ENCODE measurements around the gene CLEC18B.
"Not testable (repeated sequence)": the region's sequence is repeated elsewhere in the genome, so short reads cannot be mapped to it uniquely, and the experiment has no call there.

The CLEC18B gene

DNA sequence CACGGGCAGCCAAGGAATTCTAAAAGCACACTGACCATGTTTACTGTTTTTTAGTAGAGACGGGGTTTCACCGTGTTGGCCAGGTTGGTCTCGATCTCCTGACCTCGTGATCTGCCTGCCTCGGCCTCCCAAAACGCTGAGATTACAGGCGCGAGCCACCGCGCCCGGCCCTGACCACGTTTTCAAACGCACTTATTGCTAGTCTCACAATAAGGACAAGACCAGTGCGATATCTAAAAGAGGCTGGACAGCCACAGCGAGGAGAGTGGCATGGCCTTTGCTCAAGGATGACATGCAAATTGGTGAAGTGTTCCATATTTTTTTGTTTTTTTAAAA, 35.0 kb upstream of the CLEC18B start:
- H3K36me3 ChIP-seq (ENCODE audit: insufficient read depth, low read length), result peaks cover 86% of the 10 kb centered on the region
- 96% methylated on average over 16 of the region's 16 CpGs for WGBS
- H3K9me3 ChIP-seq (ENCODE audit: insufficient read depth, low read depth, low read length), result no peaks in the 10 kb centered on the region
- no peak overlapping the region for H3K4me3 ChIP-seq (ENCODE audit: low read length)
- H3K9ac ChIP-seq (ENCODE audit: low read depth, low read length), result no peak overlapping the region
- no peak overlapping the region for H3K27ac ChIP-seq (ENCODE audit: low read depth, low read length)
- no peaks in the 10 kb centered on the region for H3K27me3 ChIP-seq (ENCODE audit: insufficient read depth, low read length)
- no peaks in the 10 kb centered on the region for H3K4me1 ChIP-seq (ENCODE audit: insufficient read depth, low read length)

- Histone ChIP-seq H3K9me3 (ENCODE audit: insufficient read depth, low read depth, low read length) (no peaks in the 10 kb centered on the region), H3K27me3 (ENCODE audit: insufficient read depth, low read length) (no peaks in the 10 kb centered on the region), H3K36me3 (ENCODE audit: insufficient read depth, low read length) (peaks cover 89% of the 10 kb centered on the region), H3K4me1 (ENCODE audit: insufficient read depth, low read length) (no peaks in the 10 kb centered on the region), H3K4me3 (ENCODE audit: low read length) (no peak overlapping the region), H3K9ac (ENCODE audit: low read depth, low read length) (no peak overlapping the region), H3K27ac (ENCODE audit: low read depth, low read length) (no peak overlapping the region)
- WGBS, result 96% methylated on average over 10 of the region's 10 CpGs
Observed at GRCh38 chr16:74455619-74456289, 34.5 kb upstream of the CLEC18B start.

- no peak overlapping the region for H3K4me3 ChIP-seq (ENCODE audit: low read length)
- 98% methylated on average over 7 of the region's 7 CpGs for WGBS
- no peak overlapping the region for H3K27ac ChIP-seq (ENCODE audit: low read depth, low read length)
- H3K36me3 ChIP-seq (ENCODE audit: insufficient read depth, low read length), result peaks cover 86% of the 10 kb centered on the region
- H3K4me1 ChIP-seq (ENCODE audit: insufficient read depth, low read length), result no peaks in the 10 kb centered on the region
- H3K9me3 ChIP-seq (ENCODE audit: insufficient read depth, low read depth, low read length), result no peaks in the 10 kb centered on the region
- H3K27me3 ChIP-seq (ENCODE audit: insufficient read depth, low read length), result no peaks in the 10 kb centered on the region
- no peak overlapping the region for H3K9ac ChIP-seq (ENCODE audit: low read depth, low read length)
Observed at GRCh38 chr16:74455213-74455612, 33.9 kb upstream of the CLEC18B start.

DNA sequence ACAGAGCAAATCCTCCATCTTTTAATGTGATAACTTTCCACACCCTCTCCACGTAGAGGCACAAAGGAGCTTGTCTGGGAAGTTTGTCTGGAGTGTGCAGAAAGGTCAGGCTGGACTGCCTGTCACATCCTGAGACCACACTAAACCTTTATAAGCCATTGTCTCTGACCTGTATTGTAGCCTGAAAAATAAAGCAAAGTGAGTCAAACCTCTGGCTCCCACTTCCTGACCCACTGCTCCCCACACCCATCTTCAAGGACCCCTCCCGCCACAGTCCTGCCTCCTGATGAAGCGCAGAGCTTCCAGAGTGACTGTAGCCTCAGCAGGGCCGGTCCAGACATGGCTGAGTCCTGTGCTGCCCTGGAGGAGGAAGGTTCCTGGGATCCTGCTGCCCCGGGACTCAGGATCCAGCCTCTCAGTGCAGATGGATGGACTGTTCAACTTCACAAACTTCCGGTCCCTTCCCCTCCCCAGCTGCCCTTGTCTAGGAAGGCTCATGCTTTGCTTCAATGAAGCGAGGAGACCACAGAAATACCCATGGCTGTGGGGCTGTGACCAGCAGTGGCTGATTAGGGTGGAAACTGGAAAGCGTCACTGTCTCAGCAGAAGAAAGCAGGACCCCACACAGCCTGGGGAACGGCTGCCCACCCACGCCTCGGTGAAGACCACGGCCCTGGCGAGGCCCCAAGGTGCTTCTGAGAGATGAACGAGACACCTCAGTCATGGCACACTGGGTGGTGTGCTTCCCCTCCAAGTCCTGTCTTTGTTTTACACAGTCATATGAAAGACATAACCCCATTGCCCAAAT, 30.9 kb upstream of the CLEC18B start:
- Histone ChIP-seq H3K27ac (ENCODE audit: low read depth, low read length) (no peak overlapping the region), H3K36me3 (ENCODE audit: insufficient read depth, low read length) (peaks cover 79% of the 10 kb centered on the region), H3K4me3 (ENCODE audit: low read length) (no peak overlapping the region), H3K9me3 (ENCODE audit: insufficient read depth, low read depth, low read length) (no peaks in the 10 kb centered on the region), H3K4me1 (ENCODE audit: insufficient read depth, low read length) (no peaks in the 10 kb centered on the region), H3K9ac (ENCODE audit: low read depth, low read length) (no peak overlapping the region), H3K27me3 (ENCODE audit: insufficient read depth, low read length) (no peaks in the 10 kb centered on the region)
- 95% methylated on average over 14 of the region's 14 CpGs for WGBS

DNA sequence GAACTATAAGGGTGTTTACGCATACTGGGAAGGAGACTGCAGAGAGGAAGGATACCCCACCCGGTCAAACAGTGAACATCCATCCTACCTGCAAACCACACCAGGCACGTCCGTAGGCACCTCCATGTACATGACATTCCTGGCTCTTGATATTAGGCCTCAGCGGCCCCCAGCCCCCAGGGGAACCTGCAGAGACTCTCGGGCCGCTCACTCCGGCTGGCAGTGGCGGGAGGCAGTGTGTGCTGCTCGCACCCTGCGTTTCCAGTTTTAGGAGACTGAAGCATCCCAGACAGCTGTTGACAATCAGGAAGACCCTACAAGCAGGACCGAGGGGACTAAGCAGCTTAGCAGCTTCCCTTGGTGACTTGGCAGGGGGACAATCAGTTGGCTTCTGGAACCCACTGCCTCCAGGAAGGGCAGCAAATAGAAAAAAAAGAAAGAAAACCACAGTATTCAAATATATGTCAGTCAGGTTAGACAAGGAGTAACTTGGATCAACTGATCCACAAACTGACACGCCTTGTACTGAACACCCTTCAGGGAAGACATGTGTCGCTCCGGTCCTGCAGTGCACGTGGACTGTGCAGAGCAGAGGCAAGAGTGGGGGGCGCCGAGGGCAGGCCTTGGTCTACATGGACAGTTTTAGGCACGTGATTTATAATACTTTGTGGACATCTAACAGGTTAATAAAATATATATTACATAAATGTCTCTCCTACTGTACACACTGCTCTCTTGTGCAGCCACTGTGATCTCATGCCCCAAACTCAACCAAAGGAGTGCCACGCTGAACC, 29.9 kb upstream of the CLEC18B start:
- Histone ChIP-seq H3K4me1 (ENCODE audit: insufficient read depth, low read length) (no peaks in the 10 kb centered on the region), H3K9me3 (ENCODE audit: insufficient read depth, low read depth, low read length) (no peaks in the 10 kb centered on the region), H3K4me3 (ENCODE audit: low read length) (no peak overlapping the region), H3K36me3 (ENCODE audit: insufficient read depth, low read length) (peaks cover 69% of the 10 kb centered on the region), H3K27me3 (ENCODE audit: insufficient read depth, low read length) (no peaks in the 10 kb centered on the region), H3K9ac (ENCODE audit: low read depth, low read length) (no peak overlapping the region), H3K27ac (ENCODE audit: low read depth, low read length) (no peak overlapping the region)
- 95% methylated on average over 19 of the region's 20 CpGs for WGBS

DNA sequence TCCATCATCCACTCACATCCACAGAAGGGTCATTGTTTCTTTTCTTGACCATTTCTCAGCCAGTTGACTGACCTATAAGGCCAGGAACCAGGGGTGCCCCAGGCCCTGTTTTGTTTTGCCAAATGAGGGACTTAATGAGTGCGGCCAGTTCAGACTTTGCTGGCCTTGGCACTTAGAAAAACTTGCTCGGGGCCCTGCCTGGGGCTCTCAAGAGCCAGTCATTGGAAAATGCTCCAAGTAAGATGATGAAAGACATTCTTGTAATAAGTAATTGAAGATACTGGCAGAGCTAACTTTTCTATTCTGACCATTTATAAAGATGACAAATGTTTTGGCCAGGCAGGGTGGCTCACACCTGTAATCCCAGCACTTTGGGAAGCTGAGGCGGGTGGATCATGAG, 29.0 kb upstream of the CLEC18B start:
- 96% methylated on average over 3 of the region's 3 CpGs for WGBS

DNA sequence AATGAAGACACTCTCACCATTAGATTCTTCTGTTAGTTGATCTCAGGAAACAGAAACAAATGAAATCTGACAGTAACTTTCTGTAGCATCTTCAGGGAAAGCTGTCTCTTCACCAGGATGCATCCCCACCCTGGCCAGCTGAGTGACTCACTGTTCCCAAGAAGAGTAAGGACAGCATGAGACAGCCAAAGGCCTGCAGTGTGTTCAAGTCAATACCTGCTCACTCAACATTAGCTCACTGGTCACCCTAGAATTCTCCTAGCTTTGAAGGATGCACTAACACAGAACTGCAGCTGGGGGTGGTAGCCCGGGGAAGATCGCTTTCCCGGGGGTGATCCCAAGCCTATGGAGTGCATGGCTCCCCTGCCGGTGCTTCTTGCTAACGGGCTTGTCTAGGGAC, 28.2 kb upstream of the CLEC18B start:
- H3K4me1 ChIP-seq (ENCODE audit: insufficient read depth, low read length), result no peaks in the 10 kb centered on the region
- no peaks in the 10 kb centered on the region for H3K27me3 ChIP-seq (ENCODE audit: insufficient read depth, low read length)
- H3K36me3 ChIP-seq (ENCODE audit: insufficient read depth, low read length), result peaks cover 54% of the 10 kb centered on the region
- no peaks in the 10 kb centered on the region for H3K9me3 ChIP-seq (ENCODE audit: insufficient read depth, low read depth, low read length)
- H3K27ac ChIP-seq (ENCODE audit: low read depth, low read length), result no peak overlapping the region
- no peak overlapping the region for H3K9ac ChIP-seq (ENCODE audit: low read depth, low read length)
- 93% methylated on average over 5 of the region's 5 CpGs for WGBS
- no peak overlapping the region for H3K4me3 ChIP-seq (ENCODE audit: low read length)

More for the DNA sequence above, 29.0 kb upstream of the CLEC18B start:
- Histone ChIP-seq H3K9me3 (ENCODE audit: insufficient read depth, low read depth, low read length) (no peaks in the 10 kb centered on the region), H3K9ac (ENCODE audit: low read depth, low read length) (no peak overlapping the region), H3K4me1 (ENCODE audit: insufficient read depth, low read length) (no peaks in the 10 kb centered on the region), H3K27me3 (ENCODE audit: insufficient read depth, low read length) (no peaks in the 10 kb centered on the region), H3K36me3 (ENCODE audit: insufficient read depth, low read length) (peaks cover 60% of the 10 kb centered on the region), H3K4me3 (ENCODE audit: low read length) (no peak overlapping the region), H3K27ac (ENCODE audit: low read depth, low read length) (no peak overlapping the region)

DNA sequence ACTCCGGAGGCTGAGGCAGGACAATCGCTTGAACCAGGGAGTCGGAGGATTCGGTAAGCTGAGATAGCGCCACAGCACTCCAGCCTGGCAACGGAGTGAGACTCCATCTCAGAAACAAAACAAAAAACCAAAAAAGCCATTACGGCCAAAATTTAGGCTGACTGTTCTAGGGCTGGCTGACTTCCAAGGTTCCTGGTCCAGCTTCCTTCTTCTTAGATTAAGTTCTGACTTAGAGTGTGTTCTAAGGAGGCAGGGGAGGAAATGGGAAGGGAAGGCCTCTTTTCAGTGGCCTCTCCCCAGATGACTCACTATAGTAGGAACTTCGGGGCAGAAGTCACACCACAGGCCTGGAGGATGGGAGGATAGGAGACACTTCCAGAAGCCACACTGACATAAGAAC, 27.7 kb upstream of the CLEC18B start:
- H3K9ac ChIP-seq (ENCODE audit: low read depth, low read length), result no peak overlapping the region
- no peaks in the 10 kb centered on the region for H3K4me1 ChIP-seq (ENCODE audit: insufficient read depth, low read length)
- H3K9me3 ChIP-seq (ENCODE audit: insufficient read depth, low read depth, low read length), result no peaks in the 10 kb centered on the region
- H3K36me3 ChIP-seq (ENCODE audit: insufficient read depth, low read length), result peaks cover 54% of the 10 kb centered on the region
- no peaks in the 10 kb centered on the region for H3K27me3 ChIP-seq (ENCODE audit: insufficient read depth, low read length)
- no peak overlapping the region for H3K4me3 ChIP-seq (ENCODE audit: low read length)
- 98% methylated on average over 8 of the region's 8 CpGs for WGBS
- no peak overlapping the region for H3K27ac ChIP-seq (ENCODE audit: low read depth, low read length)

GRCh38 chr16:74447578-74447977, 26.3 kb upstream of the CLEC18B start:
- Histone ChIP-seq H3K9me3 (ENCODE audit: insufficient read depth, low read depth, low read length) (no peaks in the 10 kb centered on the region), H3K4me1 (ENCODE audit: insufficient read depth, low read length) (no peaks in the 10 kb centered on the region), H3K36me3 (ENCODE audit: insufficient read depth, low read length) (peaks cover 42% of the 10 kb centered on the region), H3K27me3 (ENCODE audit: insufficient read depth, low read length) (no peaks in the 10 kb centered on the region), H3K4me3 (ENCODE audit: low read length) (no peak overlapping the region), H3K9ac (ENCODE audit: low read depth, low read length) (no peak overlapping the region), H3K27ac (ENCODE audit: low read depth, low read length) (no peak overlapping the region)
- WGBS, result 92% methylated on average over 5 of the region's 5 CpGs

- no peaks in the 10 kb centered on the region for H3K9me3 ChIP-seq (ENCODE audit: insufficient read depth, low read depth, low read length)
- WGBS, result 95% methylated on average over 8 of the region's 8 CpGs
- no peaks in the 10 kb centered on the region for H3K4me1 ChIP-seq (ENCODE audit: insufficient read depth, low read length)
- no peak overlapping the region for H3K9ac ChIP-seq (ENCODE audit: low read depth, low read length)
- peaks cover 36% of the 10 kb centered on the region for H3K36me3 ChIP-seq (ENCODE audit: insufficient read depth, low read length)
- H3K4me3 ChIP-seq (ENCODE audit: low read length), result no peak overlapping the region
- H3K27me3 ChIP-seq (ENCODE audit: insufficient read depth, low read length), result no peaks in the 10 kb centered on the region
- no peak overlapping the region for H3K27ac ChIP-seq (ENCODE audit: low read depth, low read length)
Observed at GRCh38 chr16:74446866-74447265, 25.6 kb upstream of the CLEC18B start.

- not testable (repeated sequence) for H3K9ac ChIP-seq (ENCODE audit: low read depth, low read length); H3K27me3 ChIP-seq (ENCODE audit: insufficient read depth, low read length); H3K27ac ChIP-seq (ENCODE audit: low read depth, low read length); H3K9me3 ChIP-seq (ENCODE audit: insufficient read depth, low read depth, low read length); H3K4me1 ChIP-seq (ENCODE audit: insufficient read depth, low read length); H3K4me3 ChIP-seq (ENCODE audit: low read length)
- WGBS, result 93% methylated on average over 12 of the region's 13 CpGs
- H3K36me3 ChIP-seq (ENCODE audit: insufficient read depth, low read length), result peaks cover 16% of the 10 kb centered on the region; the same call in 1 of the 2 replicates
Observed at GRCh38 chr16:74443624-74444346, 22.5 kb upstream of the CLEC18B start.

All from HUES64 (cell line).